AG09319 (cell line): ENCODE measurements around the gene PIK3CB.
"Not testable (repeated sequence)": the region's sequence is repeated elsewhere in the genome, so short reads cannot be mapped to it uniquely, and the experiment has no call there.

Source experiments
- DNase-seq: peaks from one replicate; pipeline ENCODE4 v3.0.0-alpha.2; 2010; ENCODE audit warnings: low read depth; ENCODE audit errors: extremely low read depth
- TF ChIP-seq, protein P1 (sequence below): IDR thresholded peaks from 2 replicates; pipeline ENCODE4 v1.5.1; 2011; ENCODE audit warnings: low read depth, mild to moderate bottlenecking, inconsistent platforms, low read length, moderate library complexity

The PIK3CB gene

GRCh38 chr3:138687236-138687635 is 147.5 kb downstream of the PIK3CB start:
- TF ChIP-seq, protein P1, sequence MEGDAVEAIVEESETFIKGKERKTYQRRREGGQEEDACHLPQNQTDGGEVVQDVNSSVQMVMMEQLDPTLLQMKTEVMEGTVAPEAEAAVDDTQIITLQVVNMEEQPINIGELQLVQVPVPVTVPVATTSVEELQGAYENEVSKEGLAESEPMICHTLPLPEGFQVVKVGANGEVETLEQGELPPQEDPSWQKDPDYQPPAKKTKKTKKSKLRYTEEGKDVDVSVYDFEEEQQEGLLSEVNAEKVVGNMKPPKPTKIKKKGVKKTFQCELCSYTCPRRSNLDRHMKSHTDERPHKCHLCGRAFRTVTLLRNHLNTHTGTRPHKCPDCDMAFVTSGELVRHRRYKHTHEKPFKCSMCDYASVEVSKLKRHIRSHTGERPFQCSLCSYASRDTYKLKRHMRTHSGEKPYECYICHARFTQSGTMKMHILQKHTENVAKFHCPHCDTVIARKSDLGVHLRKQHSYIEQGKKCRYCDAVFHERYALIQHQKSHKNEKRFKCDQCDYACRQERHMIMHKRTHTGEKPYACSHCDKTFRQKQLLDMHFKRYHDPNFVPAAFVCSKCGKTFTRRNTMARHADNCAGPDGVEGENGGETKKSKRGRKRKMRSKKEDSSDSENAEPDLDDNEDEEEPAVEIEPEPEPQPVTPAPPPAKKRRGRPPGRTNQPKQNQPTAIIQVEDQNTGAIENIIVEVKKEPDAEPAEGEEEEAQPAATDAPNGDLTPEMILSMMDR, result no peak
- DNase-seq, result no peak

GRCh38 chr3:138686771-138687221 is 147.9 kb downstream of the PIK3CB start:
- peak; percentile 52 for DNase-seq

GRCh38 chr3:138684396-138684795 is 150.3 kb downstream of the PIK3CB start:
- TF ChIP-seq, protein P1, result no peak
- no peak for DNase-seq

More at GRCh38 chr3:138686771-138687221, 147.9 kb downstream of the PIK3CB start:
- TF ChIP-seq, protein P1, result no peak

DNA sequence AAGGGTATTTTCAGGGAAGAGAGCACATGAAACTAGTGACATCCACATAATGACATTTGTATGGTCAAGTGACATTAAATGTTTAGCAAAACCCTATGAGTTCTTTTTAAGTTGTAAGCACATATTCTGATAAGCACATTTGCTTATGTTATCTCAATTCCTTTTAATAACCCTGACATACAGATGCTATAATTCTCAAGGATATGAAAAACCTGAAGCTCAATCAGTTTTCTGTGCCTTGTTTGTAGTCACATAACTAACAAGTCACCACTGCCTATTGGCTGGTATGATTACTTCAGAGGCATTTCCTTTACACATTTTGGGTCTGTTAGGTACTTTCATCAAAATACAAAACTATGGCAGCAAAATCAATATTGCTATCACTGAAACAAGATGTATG is 152.1 kb downstream of the PIK3CB start:
- DNase-seq, result no peak
- TF ChIP-seq, protein P1, result no peak

- TF ChIP-seq, protein P1, result no peak
- no peak for DNase-seq
Measured at GRCh38 chr3:138681463-138682220, 153.1 kb downstream of the PIK3CB start.

DNA sequence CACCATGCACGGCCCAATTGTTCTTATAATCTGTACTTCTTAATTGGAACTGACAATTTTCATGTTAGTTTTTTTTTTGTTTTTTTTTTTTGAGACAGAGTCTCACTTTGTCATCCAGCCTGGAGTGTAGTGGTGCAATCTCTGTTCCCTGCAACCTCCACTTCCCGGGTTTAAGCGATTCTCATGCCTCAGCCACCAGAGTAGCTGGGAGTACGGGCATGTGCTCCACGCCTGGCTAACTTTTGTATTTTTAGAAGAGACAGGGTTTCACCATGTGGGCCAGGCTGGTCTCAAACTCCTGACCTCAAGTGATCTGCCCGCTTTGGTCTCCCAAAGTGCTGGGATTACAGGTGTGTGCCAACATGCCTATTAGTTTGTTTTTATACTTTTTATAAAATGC is 153.8 kb downstream of the PIK3CB start:
- DNase-seq, result not testable (repeated sequence)

DNA sequence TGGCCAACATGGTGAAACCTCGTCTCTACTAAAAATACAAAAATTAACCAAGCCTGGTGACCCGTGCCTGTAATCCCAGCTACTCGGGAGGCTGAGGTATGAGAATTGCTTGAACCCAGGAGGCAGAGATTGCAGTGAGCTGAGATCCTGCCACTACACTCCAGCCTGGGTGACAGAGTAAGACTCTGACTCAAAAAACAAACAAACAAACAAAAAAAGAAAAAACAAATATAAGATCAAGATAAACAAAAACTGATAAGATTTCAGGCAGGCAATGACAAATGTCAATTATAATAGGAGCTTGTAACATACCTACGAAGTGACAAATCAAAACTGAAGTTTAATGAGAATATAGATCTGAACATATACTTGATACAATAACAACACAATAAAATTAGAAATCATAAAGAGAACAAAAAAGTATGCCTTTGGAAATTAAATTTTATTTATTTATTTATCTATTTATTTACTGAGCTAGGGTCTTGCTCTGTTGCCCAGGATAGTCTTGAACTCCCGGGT is 155.8 kb downstream of the PIK3CB start:
- no peak for DNase-seq

More for the DNA sequence above, 155.8 kb downstream of the PIK3CB start:
- TF ChIP-seq, protein P1, result no peak
